Parathyroid adenoma (tissue), 2 donors: ENCODE measurements around the gene ZNF683.

ENCODE experiments used
- H2AFZ ChIP-seq: fragments of 300-600 bp; sonication (generic); one replicate; pipeline ENCODE4 v1.7.0; 2017; ENCODE audit warnings: antibody characterized with exemption, mild to moderate bottlenecking
- H3K27ac ChIP-seq: fragments of 300-600 bp; sonication (generic); one replicate; pipeline ENCODE4 v1.7.0; 2017
- H3K27me3 ChIP-seq: fragments of 300-600 bp; sonication (generic); one replicate; pipeline ENCODE4 v1.7.0; 2017; ENCODE audit warnings: low read length; ENCODE audit not compliant: control insufficient read depth, insufficient read depth
- H3K36me3 ChIP-seq: fragments of 300-600 bp; sonication (generic); one replicate; pipeline ENCODE4 v1.7.0; 2017; ENCODE audit warnings: low read length; ENCODE audit not compliant: control insufficient read depth, insufficient read depth
- H3K4me1 ChIP-seq: fragments of 300-600 bp; sonication (generic); one replicate; pipeline ENCODE4 v1.7.0; 2017; ENCODE audit warnings: control low read depth
- H3K4me2 ChIP-seq: fragments of 300-600 bp; sonication (generic); one replicate; pipeline ENCODE4 v1.7.0; 2017; ENCODE audit warnings: low read length
- H3K4me3 ChIP-seq: fragments of 300-600 bp; sonication (generic); one replicate; pipeline ENCODE4 v1.7.0; 2017; ENCODE audit warnings: low read depth, low read length
- H3K79me2 ChIP-seq: fragments of 300-600 bp; sonication (generic); one replicate; pipeline ENCODE4 v1.7.0; 2017; ENCODE audit warnings: control low read depth
- H3K9ac ChIP-seq: fragments of 300-600 bp; sonication (generic); one replicate; pipeline ENCODE4 v1.7.0; 2017; ENCODE audit warnings: mild to moderate bottlenecking
- H3K9me3 ChIP-seq: fragments of 300-600 bp; sonication (generic); one replicate; pipeline ENCODE4 v1.7.0; 2017; ENCODE audit warnings: low read length; ENCODE audit not compliant: control insufficient read depth
- CTCF ChIP-seq: fragments of 300-600 bp; sonication (generic); IDR thresholded peaks from one replicate; pipeline ENCODE4 v1.7.0; 2017; ENCODE audit warnings: antibody characterized with exemption, mild to moderate bottlenecking
- donor health status: primary hyperparathyroidism.

The ZNF683 gene

GRCh38 chr1:26321315-26322041 lies 51.1 kb downstream of the ZNF683 start:
- H3K4me3 ChIP-seq = no peak overlapping the region
- no peak overlapping the region for H3K4me2 ChIP-seq
- no peak overlapping the region for H2AFZ ChIP-seq
- H3K36me3 ChIP-seq = no peaks in the 10 kb centered on the region
- no peaks in the 10 kb centered on the region for H3K79me2 ChIP-seq
- no peaks in the 10 kb centered on the region for H3K27me3 ChIP-seq
- H3K9me3 ChIP-seq = no peaks in the 10 kb centered on the region
- H3K27ac ChIP-seq = no peak overlapping the region
- H3K4me1 ChIP-seq = no peaks in the 10 kb centered on the region
- peak; percentile 73 for TF ChIP-seq CTCF
- H3K9ac ChIP-seq = no peak overlapping the region

DNA sequence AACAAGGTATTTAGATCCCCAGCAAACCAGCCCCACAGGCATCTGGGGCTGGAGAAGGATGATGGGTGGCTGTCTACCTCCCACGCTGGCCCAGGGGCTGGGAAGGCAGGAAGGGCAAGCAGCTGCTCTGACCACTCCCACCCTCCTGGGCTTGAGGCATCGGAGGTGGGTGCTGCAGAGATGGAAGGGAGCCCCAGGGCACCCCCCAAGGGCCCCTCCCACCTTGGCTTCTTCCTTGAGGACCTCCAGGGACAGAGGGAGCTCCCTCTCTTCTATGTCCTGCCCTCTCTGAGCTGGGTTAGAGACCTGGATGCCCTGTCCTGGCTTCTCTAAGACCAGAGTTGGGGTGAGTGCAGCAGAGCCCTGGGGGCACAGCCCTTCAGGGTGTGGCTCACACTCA lies 51.7 kb downstream of the ZNF683 start:
- no peak overlapping the region for H3K4me2 ChIP-seq
- no peak for TF ChIP-seq CTCF
- no peak overlapping the region for H2AFZ ChIP-seq
- no peak overlapping the region for H3K9ac ChIP-seq
- H3K9me3 ChIP-seq = no peaks in the 10 kb centered on the region
- no peaks in the 10 kb centered on the region for H3K27me3 ChIP-seq
- H3K4me1 ChIP-seq = no peaks in the 10 kb centered on the region
- H3K79me2 ChIP-seq = no peaks in the 10 kb centered on the region
- no peaks in the 10 kb centered on the region for H3K36me3 ChIP-seq
- H3K4me3 ChIP-seq = no peak overlapping the region
- H3K27ac ChIP-seq = no peak overlapping the region

- H3K27ac ChIP-seq = no peak overlapping the region
Observed at GRCh38 chr1:26318338-26319064, 54.0 kb downstream of the ZNF683 start.

GRCh38 chr1:26317612-26318337 lies 54.8 kb downstream of the ZNF683 start, which contains the start of gene CD52:
Gene CD52 (plus strand): TSS chr1:26317958. CDS start chr1:26318018, 60 bp downstream.
- no peaks in the 10 kb centered on the region for H3K79me2 ChIP-seq
- H3K9me3 ChIP-seq = no peaks in the 10 kb centered on the region
- H2AFZ ChIP-seq = no peak within 1 kb of the TSS
- no peak within 1 kb of the TSS for H3K27ac ChIP-seq
- H3K36me3 ChIP-seq = no peaks in the 10 kb centered on the region
- no peaks in the 10 kb centered on the region for H3K27me3 ChIP-seq
- H3K4me1 ChIP-seq = no peaks in the 10 kb centered on the region
- H3K4me2 ChIP-seq = no peak within 1 kb of the TSS
- no peak within 1 kb of the TSS for H3K9ac ChIP-seq
- no peak for TF ChIP-seq CTCF
- no peak within 1 kb of the TSS for H3K4me3 ChIP-seq

More at GRCh38 chr1:26318338-26319064, 54.0 kb downstream of the ZNF683 start:
- Histone ChIP-seq H3K79me2 (no peaks in the 10 kb centered on the region), H3K4me2 (no peak overlapping the region), H3K36me3 (no peaks in the 10 kb centered on the region), H3K9me3 (no peaks in the 10 kb centered on the region), H3K4me1 (no peaks in the 10 kb centered on the region), H3K4me3 (no peak overlapping the region), H3K9ac (no peak overlapping the region), H2AFZ (no peak overlapping the region), H3K27me3 (no peaks in the 10 kb centered on the region)
- TF ChIP-seq CTCF = no peak
